NCI-H524 treated with DMSO at 0.1 percent for 48 hours (cell line): ENCODE data around the gene SLC38A11.

Experiments
- DNase-seq: peaks from one replicate; lab custom pipeline; 2025; lab: John Stamatoyannopoulos, UW

The SLC38A11 gene

DNA sequence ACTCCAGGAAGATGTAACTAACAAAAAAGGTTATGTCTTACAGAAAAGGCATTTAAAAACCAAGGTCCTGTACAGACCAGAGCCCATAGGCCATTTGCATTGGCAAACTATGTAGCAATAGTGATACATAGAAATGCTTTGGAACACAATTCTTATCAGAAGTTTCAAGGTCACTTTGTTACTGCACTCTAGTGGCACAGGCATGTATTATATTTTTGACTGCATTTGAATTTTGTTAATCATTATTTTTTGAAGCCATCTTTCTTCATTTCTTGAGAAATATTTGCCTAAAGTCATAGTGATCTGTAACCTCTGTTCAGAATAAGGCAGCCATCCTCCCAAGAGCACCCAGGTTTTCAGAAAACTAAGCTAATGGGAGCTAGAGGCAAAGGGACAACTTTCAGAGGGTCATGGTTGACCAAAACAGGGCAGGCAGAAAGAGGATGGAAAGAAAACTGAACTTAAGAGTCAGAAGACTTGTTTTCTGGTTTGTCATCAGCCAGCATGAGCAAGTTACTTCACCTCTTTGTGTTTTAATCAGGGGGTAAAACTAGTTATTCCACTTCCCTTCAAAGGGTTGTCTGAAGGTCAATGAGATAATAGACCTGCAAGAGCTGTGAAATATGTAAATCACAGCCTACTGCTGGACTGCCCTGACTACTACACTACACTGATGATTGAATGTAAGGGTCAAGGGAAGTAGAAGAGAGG is 41.5 kb downstream of the SLC38A11 start:
- DNase-seq: no peak

GRCh38 chr2:164913011-164913410 is 42.3 kb downstream of the SLC38A11 start:
- no peak for DNase-seq

GRCh38 chr2:164911832-164912231 is 43.5 kb downstream of the SLC38A11 start:
- DNase-seq: no peak

DNA sequence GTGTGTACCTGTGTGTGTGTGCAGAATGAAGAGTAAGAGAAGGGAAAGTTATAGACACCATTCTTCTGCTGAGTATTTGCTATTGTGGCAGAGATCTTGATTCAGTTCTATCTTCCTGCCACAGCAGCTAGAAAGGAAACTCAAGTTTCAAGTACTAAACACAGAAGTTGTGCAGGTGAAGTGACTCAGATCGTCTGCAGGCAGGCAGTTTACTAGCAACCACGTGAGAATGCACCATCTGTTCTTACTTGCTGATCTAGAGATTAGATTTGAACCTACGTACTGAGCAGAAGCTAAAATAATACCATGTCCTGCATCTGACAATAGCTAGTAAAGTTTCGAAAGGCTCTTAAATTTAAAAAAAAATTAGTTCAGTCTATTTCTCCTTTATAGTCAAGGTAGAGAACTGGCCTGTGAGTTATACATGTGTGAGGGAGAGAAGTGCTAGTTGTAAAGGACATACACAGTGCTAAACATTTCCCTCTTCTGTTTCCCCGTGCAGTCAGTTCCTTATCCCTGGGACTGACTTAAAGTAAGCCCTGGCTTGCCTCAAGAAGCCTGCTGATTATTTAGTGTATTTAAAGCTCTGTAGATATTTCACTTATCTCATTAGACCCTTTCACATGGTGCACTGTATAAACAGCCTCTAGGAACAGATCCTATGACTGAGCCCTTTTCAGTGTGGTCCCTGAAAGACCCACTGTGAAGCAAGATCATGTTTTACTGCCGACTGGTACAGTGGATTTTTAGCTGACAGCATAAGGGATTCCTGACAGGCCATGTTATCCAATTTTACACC is 45.0 kb downstream of the SLC38A11 start:
- DNase-seq: peak; percentile 84

GRCh38 chr2:164906947-164907346 is 48.4 kb downstream of the SLC38A11 start:
- DNase-seq: no peak

GRCh38 chr2:164905307-164905706 is 50.0 kb downstream of the SLC38A11 start:
- DNase-seq: no peak

GRCh38 chr2:164903951-164904350 is 51.4 kb downstream of the SLC38A11 start:
- peak; percentile 34 for DNase-seq

GRCh38 chr2:164903204-164903603 is 52.1 kb downstream of the SLC38A11 start:
- DNase-seq: no peak

GRCh38 chr2:164899121-164899520 is 56.2 kb downstream of the SLC38A11 start:
- no peak for DNase-seq

- no peak for DNase-seq
Observed at GRCh38 chr2:164898475-164898874, 56.9 kb downstream of the SLC38A11 start.

- no peak for DNase-seq
Observed at GRCh38 chr2:164897469-164898260, 57.7 kb downstream of the SLC38A11 start.

GRCh38 chr2:164896634-164897355 is 58.5 kb downstream of the SLC38A11 start:
- DNase-seq: peak; percentile 59

DNA sequence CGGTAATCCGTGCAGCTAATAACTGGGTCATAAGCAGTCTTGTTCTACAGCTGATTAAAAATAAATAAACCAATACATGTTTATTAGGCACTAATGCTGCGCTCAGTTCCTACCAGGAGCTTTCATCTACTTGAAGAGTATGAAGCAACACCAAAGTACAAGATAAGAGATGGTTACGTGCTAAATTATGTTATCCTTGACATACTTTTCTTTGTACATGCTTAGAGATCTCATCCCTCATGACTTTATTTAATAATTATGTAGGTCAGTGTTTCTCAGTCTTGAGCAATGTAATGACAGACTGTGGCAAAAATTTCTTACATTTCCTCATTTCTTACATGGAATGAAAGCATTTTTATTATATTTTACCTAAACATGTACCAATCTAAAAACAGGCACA is 59.1 kb downstream of the SLC38A11 start:
- DNase-seq: no peak

GRCh38 chr2:164891460-164891859 is 63.9 kb downstream of the SLC38A11 start:
- no peak for DNase-seq

- DNase-seq: peak; percentile 82
Observed at GRCh38 chr2:164890544-164890943, 64.8 kb downstream of the SLC38A11 start.

DNA sequence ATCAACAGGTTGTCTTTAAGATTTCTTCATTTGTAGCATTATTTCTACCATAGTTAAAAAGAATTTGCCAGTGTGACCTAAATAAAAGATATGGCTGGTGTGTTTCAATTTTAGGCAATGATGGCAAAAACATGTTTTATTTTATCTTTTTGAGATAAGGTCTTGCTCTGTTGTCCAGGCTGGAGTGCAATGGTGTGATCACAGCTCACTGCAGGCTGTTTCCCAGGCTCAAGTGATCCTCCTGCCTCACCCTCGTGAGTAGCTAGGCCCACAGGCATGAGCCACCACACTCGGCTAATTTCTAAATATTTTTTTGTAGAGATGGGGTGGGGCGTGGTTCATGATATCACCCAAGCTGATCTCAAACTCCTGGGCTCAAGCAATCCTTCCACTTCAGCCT is 66.7 kb downstream of the SLC38A11 start:
- no peak for DNase-seq

- DNase-seq: no peak
Observed at GRCh38 chr2:164887434-164888144, 67.7 kb downstream of the SLC38A11 start.

GRCh38 chr2:164882276-164882675 is 73.0 kb downstream of the SLC38A11 start:
- no peak for DNase-seq

DNA sequence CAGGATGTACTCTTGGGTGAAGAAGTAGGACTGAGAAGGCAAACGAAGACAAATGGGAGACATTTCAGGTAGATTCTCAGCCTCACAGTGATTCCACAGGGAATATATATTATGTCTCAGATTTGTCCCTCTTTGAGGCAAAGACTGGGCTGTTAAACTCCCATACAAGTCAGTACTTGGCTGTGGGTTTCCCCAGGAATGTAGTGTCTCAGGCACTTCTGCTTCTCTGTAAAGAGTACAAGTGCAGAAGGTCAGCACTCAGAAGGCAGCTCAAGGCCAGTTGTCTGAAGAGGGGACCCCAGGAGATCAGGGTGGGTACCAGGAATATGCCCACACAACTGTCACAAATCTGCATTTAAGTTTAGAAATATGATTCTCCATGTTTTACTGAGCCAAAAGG is 73.8 kb downstream of the SLC38A11 start:
- DNase-seq: no peak

DNA sequence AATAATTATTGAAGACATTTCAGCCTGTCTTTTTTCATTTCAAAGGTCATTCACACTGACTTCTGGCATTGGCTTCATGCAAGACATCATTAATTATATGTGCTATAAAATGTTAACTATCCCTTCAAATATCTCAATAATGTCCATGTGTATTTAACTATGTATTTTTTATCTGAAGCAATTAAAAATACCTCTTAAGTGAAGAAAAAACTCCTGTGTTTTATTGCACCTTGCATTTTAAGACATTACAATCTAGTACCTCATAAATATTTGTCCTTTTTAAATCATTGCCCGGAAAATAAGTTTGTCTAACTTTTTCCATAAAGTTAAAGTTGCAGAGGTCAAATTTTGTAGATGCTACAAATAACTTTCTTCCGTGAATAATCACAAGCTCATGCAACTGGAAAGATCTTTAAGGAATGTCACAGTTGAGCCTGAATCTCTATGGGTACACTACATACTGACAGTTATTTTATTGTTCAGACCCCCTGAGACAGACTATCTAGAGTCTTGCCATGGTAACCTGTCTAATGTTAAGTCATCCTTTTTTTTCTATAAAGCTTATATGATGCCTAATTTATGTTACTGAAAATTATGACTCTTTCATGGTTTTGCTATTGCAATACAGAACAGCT is 75.3 kb downstream of the SLC38A11 start:
- no peak for DNase-seq

DNA sequence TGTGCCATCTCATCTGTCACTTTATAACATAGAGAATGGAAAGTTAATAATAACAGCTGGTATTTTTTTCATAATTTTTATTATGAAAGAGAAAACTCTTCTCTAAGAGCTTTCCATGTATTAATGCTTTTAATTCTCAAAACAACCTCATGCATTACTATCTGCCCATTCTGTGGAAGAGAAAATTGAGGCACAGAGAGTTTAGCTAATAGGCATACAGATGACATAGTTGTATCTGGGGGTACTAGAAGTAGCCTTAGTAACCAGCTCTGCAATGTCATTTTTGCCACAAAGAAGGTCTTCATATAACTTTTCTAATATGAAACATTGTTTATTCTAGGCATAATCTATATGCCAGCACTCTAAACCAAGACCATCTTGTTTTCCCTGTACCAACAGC is 77.4 kb downstream of the SLC38A11 start:
- DNase-seq: no peak
